GM21529 (cell line): Measurements from ENCODE around the gene KRT16.
"Not testable (repeated sequence)": the region's sequence is repeated elsewhere in the genome, so short reads cannot be mapped to it uniquely, and the experiment has no call there.

Experiments
- ATAC-seq: cut with Tn5 transposase; IDR thresholded peaks from one replicate; pipeline ENCODE4 v1.9.1; 2021; ENCODE audit not compliant: unreplicated experiment

KRT16 gene

GRCh38 chr17:41612376-41613160, at the start of gene KRT16:
KRT16 (minus strand) TSS chr17:41612767; CDS start chr17:41612688, 79 bp downstream.
- not testable (repeated sequence) for ATAC-seq

GRCh38 chr17:41660221-41660711, 47.7 kb upstream of the KRT16 start:
- no peak for ATAC-seq

GRCh38 chr17:41659427-41660212, 47.1 kb upstream of the KRT16 start:
- ATAC-seq = no peak

GRCh38 chr17:41658846-41659245, 46.3 kb upstream of the KRT16 start:
- ATAC-seq = no peak

- no peak for ATAC-seq
These were observed 45.4 kb upstream of the KRT16 start for GRCh38 chr17:41657936-41658335.

GRCh38 chr17:41657176-41657754, 44.7 kb upstream of the KRT16 start:
- ATAC-seq = no peak

- ATAC-seq = no peak
These were observed 43.9 kb upstream of the KRT16 start for GRCh38 chr17:41656249-41657023.

- ATAC-seq = no peak
These were observed 43.1 kb upstream of the KRT16 start for GRCh38 chr17:41655611-41656111.

- ATAC-seq = no peak
These were observed 42.4 kb upstream of the KRT16 start for GRCh38 chr17:41654678-41655607.

GRCh38 chr17:41653892-41654677, 41.5 kb upstream of the KRT16 start:
- no peak for ATAC-seq

GRCh38 chr17:41653421-41653820, 40.9 kb upstream of the KRT16 start:
- ATAC-seq = no peak

GRCh38 chr17:41652461-41652970, 39.9 kb upstream of the KRT16 start:
- ATAC-seq = no peak

GRCh38 chr17:41651625-41652460, 39.3 kb upstream of the KRT16 start:
- ATAC-seq = no peak

- no peak for ATAC-seq
These were observed 38.4 kb upstream of the KRT16 start for GRCh38 chr17:41650794-41651624.

- ATAC-seq = no peak
These were observed 37.5 kb upstream of the KRT16 start for GRCh38 chr17:41649923-41650519.

- ATAC-seq = peak; percentile 72
These were observed 36.0 kb upstream of the KRT16 start for GRCh38 chr17:41648411-41649195.
